GM20000 (cell line): ENCODE results near the gene FOXD3.

ENCODE experiments used
- DNase-seq: peaks from one replicate; pipeline ENCODE4 v3.0.0; 2012; ENCODE audit warnings: low spot score
- TF ChIP-seq, protein P1 (sequence below): IDR thresholded peaks from 2 replicates; pipeline ENCODE4 v1.5.1; 2012; ENCODE audit warnings: mild to moderate bottlenecking, control low read depth; ENCODE audit errors: extremely low read depth, missing control alignments

Gene FOXD3

DNA sequence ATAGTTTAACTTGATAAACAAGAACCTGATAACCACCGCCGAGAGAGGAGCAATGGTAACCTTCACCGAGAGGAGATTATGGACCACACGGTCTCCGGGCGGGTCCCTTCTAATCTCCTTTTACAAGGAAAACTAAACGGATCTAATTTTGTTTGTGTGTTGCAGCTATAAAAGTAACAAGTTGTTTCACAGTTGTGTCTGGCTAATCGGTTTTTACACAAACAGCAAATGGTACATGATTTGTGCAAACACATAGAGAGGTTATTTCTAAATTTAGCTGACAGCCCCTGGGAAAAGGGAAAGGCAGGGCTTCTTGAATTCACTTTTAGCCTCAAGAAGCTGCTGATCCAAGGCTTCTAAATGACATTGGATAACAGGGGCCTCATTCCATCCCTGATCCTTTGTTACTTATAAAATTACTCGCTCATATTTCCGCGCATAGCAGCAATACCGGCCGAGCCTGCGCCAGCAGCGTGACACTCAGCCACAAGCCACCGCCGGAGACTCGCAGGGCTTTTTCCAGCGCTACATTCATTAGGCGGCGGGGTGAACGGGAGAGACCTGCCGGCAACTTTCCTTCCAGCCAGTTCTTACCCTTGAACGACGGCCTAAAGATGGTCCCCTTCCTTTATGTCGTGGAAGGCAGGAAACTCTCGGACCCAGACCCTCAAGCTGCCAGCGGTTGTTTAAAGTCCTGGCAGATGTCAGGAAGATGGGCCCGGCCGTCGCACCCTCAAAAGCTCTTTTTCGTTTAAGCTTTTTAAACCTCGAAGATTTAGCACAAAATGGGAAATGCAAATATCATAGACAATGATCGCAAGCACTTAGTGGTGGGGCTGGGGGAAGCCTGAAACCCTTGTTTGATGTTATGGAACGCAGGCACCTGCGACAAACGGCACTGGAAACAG, 4.4 kb downstream of the FOXD3 start:
- peak; percentile 37 for DNase-seq
- TF ChIP-seq, protein P1, sequence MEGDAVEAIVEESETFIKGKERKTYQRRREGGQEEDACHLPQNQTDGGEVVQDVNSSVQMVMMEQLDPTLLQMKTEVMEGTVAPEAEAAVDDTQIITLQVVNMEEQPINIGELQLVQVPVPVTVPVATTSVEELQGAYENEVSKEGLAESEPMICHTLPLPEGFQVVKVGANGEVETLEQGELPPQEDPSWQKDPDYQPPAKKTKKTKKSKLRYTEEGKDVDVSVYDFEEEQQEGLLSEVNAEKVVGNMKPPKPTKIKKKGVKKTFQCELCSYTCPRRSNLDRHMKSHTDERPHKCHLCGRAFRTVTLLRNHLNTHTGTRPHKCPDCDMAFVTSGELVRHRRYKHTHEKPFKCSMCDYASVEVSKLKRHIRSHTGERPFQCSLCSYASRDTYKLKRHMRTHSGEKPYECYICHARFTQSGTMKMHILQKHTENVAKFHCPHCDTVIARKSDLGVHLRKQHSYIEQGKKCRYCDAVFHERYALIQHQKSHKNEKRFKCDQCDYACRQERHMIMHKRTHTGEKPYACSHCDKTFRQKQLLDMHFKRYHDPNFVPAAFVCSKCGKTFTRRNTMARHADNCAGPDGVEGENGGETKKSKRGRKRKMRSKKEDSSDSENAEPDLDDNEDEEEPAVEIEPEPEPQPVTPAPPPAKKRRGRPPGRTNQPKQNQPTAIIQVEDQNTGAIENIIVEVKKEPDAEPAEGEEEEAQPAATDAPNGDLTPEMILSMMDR = no peak

DNA sequence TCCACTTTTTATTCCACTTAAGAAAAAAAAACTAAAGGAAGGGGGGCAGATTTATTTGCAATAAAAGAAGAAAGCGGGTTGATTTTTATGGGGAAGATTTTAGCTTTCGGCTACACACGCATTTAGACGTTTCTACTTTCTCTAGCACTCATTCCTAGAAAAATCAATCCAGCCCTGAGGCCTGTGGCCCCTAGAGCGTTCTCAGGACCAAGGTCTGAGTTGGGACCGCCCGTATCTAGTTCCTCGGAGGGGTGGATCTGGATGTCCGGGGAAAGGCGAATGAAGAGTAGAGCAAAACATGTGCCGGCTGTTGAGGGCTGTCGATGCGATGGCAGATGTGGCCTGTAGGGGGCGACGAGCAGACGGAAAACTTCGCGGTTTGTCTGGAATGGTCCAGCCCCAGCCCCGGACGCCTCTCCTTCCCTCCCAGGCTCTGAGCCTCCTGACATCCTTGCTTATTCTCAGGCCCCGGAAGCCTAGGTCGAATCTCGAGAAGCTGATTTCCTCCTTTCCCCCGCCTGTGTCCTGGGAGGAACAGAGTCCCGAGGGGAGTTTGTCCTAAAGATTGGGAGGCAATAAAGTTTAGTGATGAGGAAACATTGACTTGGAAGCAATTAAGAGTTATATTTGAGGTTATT, 5.2 kb downstream of the FOXD3 start:
- peak; percentile 84 for DNase-seq
- TF ChIP-seq, protein P1 = peak; percentile 73

DNA sequence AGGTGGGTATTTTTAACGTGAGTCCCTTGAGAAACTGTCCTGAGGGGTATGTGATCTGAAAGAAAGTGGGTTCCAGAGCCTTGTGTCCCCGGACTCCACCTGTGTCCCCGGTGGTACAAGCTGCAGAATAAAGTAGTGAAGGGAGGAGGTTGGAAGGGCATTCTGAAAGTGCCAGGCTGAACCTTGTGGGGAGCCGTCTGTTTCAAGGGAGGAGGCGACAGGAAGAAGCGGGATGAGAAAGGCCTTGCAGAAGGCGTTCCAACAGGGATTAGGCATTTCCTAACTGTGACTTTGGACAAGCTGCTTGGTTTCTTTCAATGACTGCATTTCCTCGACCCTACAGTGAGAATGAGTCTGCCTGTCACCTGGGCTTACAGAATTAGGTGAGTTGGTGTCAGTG, 5.8 kb downstream of the FOXD3 start:
- peak; percentile 17 for DNase-seq
- TF ChIP-seq, protein P1 = no peak

DNA sequence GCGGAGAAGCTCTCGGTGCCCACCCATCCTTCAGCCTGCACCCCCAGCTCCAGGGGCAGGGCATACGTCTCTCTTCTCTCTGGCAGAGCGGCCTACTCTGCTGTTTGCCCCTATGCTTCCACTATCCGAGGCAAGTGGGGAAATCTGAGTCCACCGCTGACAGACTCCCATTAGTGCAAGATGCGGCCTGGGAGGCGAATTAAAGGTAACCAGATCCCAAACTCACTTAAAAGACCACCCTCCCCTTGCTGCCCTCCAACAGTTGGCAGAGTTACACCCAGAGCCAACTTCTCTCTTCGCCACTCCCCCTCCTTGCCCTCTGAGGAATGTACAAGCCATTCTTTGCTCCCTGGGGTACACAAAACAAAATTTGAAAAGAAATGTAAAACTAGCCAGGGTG, 6.4 kb downstream of the FOXD3 start:
- TF ChIP-seq, protein P1 = no peak
- no peak for DNase-seq

DNA sequence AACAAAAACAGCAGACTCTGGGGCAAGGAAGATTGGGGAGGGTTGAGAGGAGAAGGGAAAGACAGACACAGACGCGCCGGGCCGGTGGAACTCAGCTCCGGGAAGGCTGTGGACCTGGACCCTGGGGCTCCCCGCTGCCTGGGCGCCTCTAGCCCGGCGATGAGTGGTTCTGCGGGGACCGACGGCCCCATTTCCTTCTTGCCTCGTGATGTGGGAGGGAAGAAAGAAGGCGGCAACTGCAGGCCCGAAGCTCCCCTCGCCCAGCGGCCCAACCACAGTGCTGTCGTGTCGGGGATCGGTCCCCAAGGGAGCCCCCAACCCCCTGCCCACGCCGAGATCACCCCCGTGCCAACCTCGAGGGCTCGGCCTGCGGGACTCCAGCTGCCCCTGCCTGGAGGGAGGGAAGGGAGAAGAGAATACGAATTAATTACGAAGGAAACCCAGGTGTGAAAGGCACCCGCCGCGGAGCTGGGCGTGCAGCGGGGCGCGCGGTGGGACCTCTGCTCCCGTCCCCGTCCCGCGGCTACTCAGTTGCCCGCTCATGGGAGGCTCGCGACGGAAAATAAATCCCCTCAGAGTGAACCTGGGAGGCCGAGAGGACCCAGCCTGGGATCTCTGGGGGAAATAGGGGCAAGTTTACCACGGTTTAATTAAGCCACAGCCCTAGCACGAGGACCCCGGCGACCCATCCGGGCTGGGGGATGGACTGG, 7.4 kb downstream of the FOXD3 start:
- DNase-seq = no peak
- TF ChIP-seq, protein P1 = no peak

DNA sequence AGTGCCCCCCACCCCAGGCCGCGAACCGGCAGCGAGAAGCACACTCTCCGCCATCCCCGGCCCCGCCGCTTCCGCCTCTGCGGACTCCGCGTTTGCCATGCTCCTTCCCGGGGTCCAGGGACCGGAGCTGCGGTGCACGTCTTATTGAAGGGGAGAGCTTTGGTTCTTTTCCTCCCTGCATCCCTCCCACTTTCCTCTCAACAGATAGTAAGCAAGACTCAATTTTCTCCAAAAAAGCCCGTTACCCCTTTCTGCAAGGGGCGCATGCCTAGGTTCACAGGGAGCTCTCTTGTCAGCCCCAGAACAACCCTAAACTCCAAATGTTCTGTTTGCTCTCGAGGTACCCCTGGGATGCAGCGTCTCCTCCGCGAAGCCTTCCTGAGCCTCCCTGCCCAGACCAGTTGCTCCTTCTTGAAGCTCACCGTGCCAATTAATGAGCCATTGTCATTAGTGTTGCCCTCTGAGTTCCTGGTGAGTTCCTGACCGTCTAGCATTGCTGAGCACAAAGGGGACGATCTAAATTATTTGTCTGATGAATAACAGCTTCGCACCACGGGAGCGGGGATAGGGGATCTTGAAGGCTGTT, 8.1 kb downstream of the FOXD3 start:
- TF ChIP-seq, protein P1 = no peak
- no peak for DNase-seq
